GM12878 (cell line): Measurements from ENCODE around the gene PITPNC1. TPM values are rescaled to one million over a fixed set of nuclear protein-coding genes. Genes with fewer than 3 reads are reported as not detected.

Experiments
- BCLAF1 ChIP-seq: fragments of 450-650 bp; IDR thresholded peaks from 2 replicates; pipeline ENCODE4 v1.6.1; 2017; ENCODE audit warnings: antibody characterized with exemption, mild to moderate bottlenecking, moderate library complexity
- CBX5 ChIP-seq: sonication (generic); IDR thresholded peaks from 2 replicates; pipeline ENCODE4 v1.6.1; 2016; ENCODE audit warnings: low read depth, moderate library complexity, mild to moderate bottlenecking, inconsistent platforms
- DPF2 ChIP-seq: fragments of 450-650 bp; IDR thresholded peaks from 2 replicates; pipeline ENCODE4 v1.6.1; 2017; ENCODE audit warnings: mild to moderate bottlenecking
- FOS ChIP-seq: IDR thresholded peaks from 3 replicates; pipeline ENCODE4 v1.6.1; 2011; ENCODE audit warnings: borderline replicate concordance; ENCODE audit not compliant: insufficient read length; ENCODE audit errors: extremely low read depth
- HDAC2 ChIP-seq: fragments of 200-600 bp; sonication (generic); IDR thresholded peaks from 2 replicates; pipeline ENCODE4 v1.6.1; 2017
- HDAC6 ChIP-seq: fragments of 200-600 bp; sonication (generic); IDR thresholded peaks from one replicate; pipeline ENCODE4 v1.8.0; 2017; ENCODE audit warnings: antibody characterized with exemption; ENCODE audit not compliant: unreplicated experiment
- IKZF1 ChIP-seq: fragments of 450-650 bp; conservative IDR thresholded peaks from 2 replicates; pipeline ENCODE4 v1.6.1; 2017; ENCODE audit warnings: antibody characterized with exemption, mild to moderate bottlenecking
- JUND ChIP-seq: IDR thresholded peaks from 2 replicates; pipeline ENCODE4 v1.6.1; 2012; ENCODE audit warnings: low read depth, mild to moderate bottlenecking, low read length, improper control_type of control experiment, moderate library complexity
- MEF2B ChIP-seq: fragments of 450-650 bp; IDR thresholded peaks from 2 replicates; pipeline ENCODE4 v1.6.1; 2018; ENCODE audit warnings: mild to moderate bottlenecking, moderate library complexity; ENCODE audit not compliant: partially characterized antibody, poor library complexity, severe bottlenecking
- MYB ChIP-seq: fragments of 150-350 bp; IDR thresholded peaks from 2 replicates; pipeline ENCODE4 v1.6.1; 2014; ENCODE audit warnings: mild to moderate bottlenecking, low read depth, low read length, borderline replicate concordance
- NRF1 ChIP-seq: conservative IDR thresholded peaks from 2 replicates; pipeline ENCODE4 v1.6.1; 2011; ENCODE audit warnings: mild to moderate bottlenecking, low read depth, low read length, improper control_type of control experiment
- PKNOX1 ChIP-seq: fragments of 450-650 bp; IDR thresholded peaks from 2 replicates; pipeline ENCODE4 v1.6.1; 2016; ENCODE audit warnings: mild to moderate bottlenecking
- POLR2AphosphoS2 ChIP-seq: IDR thresholded peaks from 2 replicates; pipeline ENCODE4 v1.6.1; 2011; ENCODE audit warnings: low read depth, mild to moderate bottlenecking, low read length, improper control_type of control experiment, moderate library complexity
- SKIL ChIP-seq: fragments of 450-650 bp; IDR thresholded peaks from 2 replicates; pipeline ENCODE4 v1.6.1; 2017; ENCODE audit warnings: mild to moderate bottlenecking, low read depth, inconsistent platforms; ENCODE audit not compliant: poor library complexity, severe bottlenecking
- ZNF687 ChIP-seq: fragments of 450-650 bp; IDR thresholded peaks from 2 replicates; pipeline ENCODE4 v1.6.1; 2017; ENCODE audit warnings: mild to moderate bottlenecking, moderate library complexity
- polyA plus RNA-seq, 11 experiments: library from polyadenylated mRNA; depleted of rRNA in 4 of 11; unstranded in 6 of 11; stranded (reverse) in 5 of 11; fragments of >200 nt; fragmentation: Nextera tagmentation in 4 of 11; fragmentation: Illumina TruSeq in 1 of 11; extraction: Ambion mirVana in 4 of 11; extraction: Trizol in 1 of 11; gene quantifications; 1 replicate in 1 of 11; 2 replicates in 10 of 11; pipeline versions ENCODE4 v1.2.1 to v1.2.3, GENCODE V29; 2011 to 2016; ENCODE audit warnings: inconsistent platforms in 2 of 11, missing spikeins in 2 of 11, low read depth in 1 of 11
- total RNA-seq, 4 experiments: library from RNA; depleted of rRNA in 3 of 4; stranded (reverse); fragments of >200 nt in 3 of 4; fragmentation: Illumina TruSeq in 1 of 4; extraction: Trizol in 1 of 4; gene quantifications; 2 replicates each; pipeline versions ENCODE4 v1.2.1 to v1.2.3, GENCODE V29; 2013 to 2021

Gene PITPNC1
- total and polyA plus RNA-seq, 10 of the 15 experiments (the other 5 are each of a cell fraction or from before 2014, with no cell fraction given): 12.2 to 62.4 (median 47.3) TPM

- TF ChIP-seq PKNOX1: peak; percentile 63
- TF ChIP-seq IKZF1: peak; percentile 57
- no peak for TF ChIP-seq NRF1
- peak; percentile 8 for TF ChIP-seq SKIL
- TF ChIP-seq DPF2: no peak
- no peak for TF ChIP-seq JUND
- no peak for TF ChIP-seq FOS
- TF ChIP-seq MEF2B: peak; percentile 6
- TF ChIP-seq ZNF687: peak; percentile 56
- TF ChIP-seq POLR2AphosphoS2: peak; percentile 95
- no peak for TF ChIP-seq BCLAF1
- TF ChIP-seq MYB: no peak
- no peak for TF ChIP-seq CBX5
- TF ChIP-seq HDAC6: peak; percentile 50
- TF ChIP-seq HDAC2: peak; percentile 91; the same call in 1 of the 2 replicates
Measured at GRCh38 chr17:67717624-67718324, 340.7 kb downstream of the PITPNC1 start, which contains the start of gene NOL11 (continued).
